Stomach (tissue), 9 donors: ENCODE results near the gene TADA2A. TPM values are rescaled to one million over a fixed set of nuclear protein-coding genes. Genes with fewer than 3 reads are reported as not detected.
A peak's percentile ranks its signal among the peaks of the same experiment; 100 is the strongest.

Experiments
- DNase-seq, 2 donors: peaks; one replicate each; pipeline versions ENCODE4 v3.0.0 to v3.0.0-alpha.2; 2013 to 2019
- H3K27ac ChIP-seq, 5 donors: fragments of 200-600 bp in 4 of 5; sonication (generic) in 4 of 5; one replicate each; pipeline ENCODE4 v1.5.1; 2013 to 2019; ENCODE audit warnings: mild to moderate bottlenecking in 1 of 5, moderate library complexity in 1 of 5
- H3K27me3 ChIP-seq, 3 donors: fragments of 200-600 bp; sonication (generic); one replicate each; pipeline ENCODE4 v1.5.1; 2017 to 2019; ENCODE audit warnings: mixed run types in 1 of 3
- H3K36me3 ChIP-seq, 4 donors: fragments of 200-600 bp; sonication (generic); 1 replicate in 3 of 4; 2 replicates in 1 of 4; pipeline ENCODE4 v1.5.1; 2016 to 2019
- H3K4me1 ChIP-seq, 4 donors: fragments of 200-600 bp; sonication (generic); one replicate each; pipeline ENCODE4 v1.5.1; 2016 to 2019
- H3K4me3 ChIP-seq, 4 donors: fragments of 200-600 bp; sonication (generic) in 3 of 4; one replicate each; pipeline ENCODE4 v1.5.1; 2016 to 2019; ENCODE audit warnings: mild to moderate bottlenecking in 1 of 4
- H3K9me3 ChIP-seq, 4 donors: fragments of 200-600 bp; sonication (generic); one replicate each; pipeline ENCODE4 v1.5.1; 2016 to 2019
- EP300 ChIP-seq: sonication (generic); formaldehyde crosslinking; IDR thresholded peaks from one replicate; pipeline ENCODE4 v1.6.1; 2017; ENCODE audit warnings: antibody characterized with exemption
- POLR2A ChIP-seq, 4 donors: fragments of 450-650 bp; IDR thresholded peaks; one replicate each; pipeline ENCODE4 v1.6.1; 2016; ENCODE audit warnings: antibody characterized with exemption in 4 of 4, control low read depth in 2 of 4, mild to moderate bottlenecking in 1 of 4, moderate library complexity in 1 of 4
- POLR2AphosphoS5 ChIP-seq, 3 donors: sonication (generic); formaldehyde crosslinking; IDR thresholded peaks; one replicate each; pipeline ENCODE4 v1.6.1; 2016; ENCODE audit warnings: antibody characterized with exemption in 3 of 3
- WGBS, 5 donors: extraction: QIAGEN DNeasy Blood & Tissue Kit in 3 of 5; methylation state at CpG; one replicate each; pipeline versions ENCODE4 v1.1.5 to v1.1.7; 2013 to 2018; 5-methylcytosine and 5-hydroxymethylcytosine counted together
- intact Hi-C: fragments of 100-400 bp; cut with DNase I; formaldehyde crosslinking; loops from one replicate; pipeline ENCODE4 v1.15.1; 2023; ENCODE audit warnings: low total_unique reads
- polyA plus RNA-seq, 3 donors: library from polyadenylated mRNA; stranded (reverse); fragments of 200-250 nt; gene quantifications; one replicate each; pipeline ENCODE4 v1.2.3, GENCODE V29; 2013
- total RNA-seq, 5 donors: library from RNA; depleted of rRNA; stranded (reverse); fragments of >200 nt; gene quantifications; one replicate each; pipeline versions ENCODE4 v1.1.0 to v1.2.3, GENCODE V29; 2014 to 2016
- TF ChIP-seq, protein P1 (sequence below), 7 experiments: fragments of 450-650 bp in 4 of 7; fragments of 200-600 bp in 3 of 7; sonication (generic) in 3 of 7; IDR thresholded peaks; one replicate each; pipeline ENCODE4 v1.5.1; 2016 to 2019; ENCODE audit warnings: antibody characterized with exemption in 7 of 7, control low read depth in 2 of 7, mild to moderate bottlenecking in 1 of 7
- donor health status: healthy with polysubstance abuse.
- donor health status: Bipolar disorder and iron deficiency.
- donor health status: healthy.

TADA2A gene
- total and polyA plus RNA-seq, 8 donors, result 6.5 to 54.3 (median 9.3) TPM

DNA sequence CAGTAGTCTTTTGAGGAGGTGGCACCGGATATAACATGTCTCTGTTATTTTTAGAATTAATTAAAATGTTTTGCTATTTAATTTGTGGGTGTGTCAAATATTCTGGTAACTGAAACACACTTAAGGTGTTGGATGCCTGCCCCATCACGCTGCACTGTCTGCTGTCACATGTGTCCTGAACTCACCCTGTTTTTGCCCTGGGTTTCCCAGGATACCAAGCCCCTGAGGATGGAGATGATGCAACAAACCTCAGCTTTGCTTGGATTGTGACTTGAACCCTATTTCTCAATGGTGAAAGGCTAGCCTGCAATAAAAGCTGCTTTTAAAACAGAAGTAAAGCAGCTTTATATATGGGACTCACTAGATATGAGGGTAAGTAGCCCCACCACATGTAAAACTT is 71.5 kb downstream of the TADA2A start:
- DNase-seq, result no peak

DNA sequence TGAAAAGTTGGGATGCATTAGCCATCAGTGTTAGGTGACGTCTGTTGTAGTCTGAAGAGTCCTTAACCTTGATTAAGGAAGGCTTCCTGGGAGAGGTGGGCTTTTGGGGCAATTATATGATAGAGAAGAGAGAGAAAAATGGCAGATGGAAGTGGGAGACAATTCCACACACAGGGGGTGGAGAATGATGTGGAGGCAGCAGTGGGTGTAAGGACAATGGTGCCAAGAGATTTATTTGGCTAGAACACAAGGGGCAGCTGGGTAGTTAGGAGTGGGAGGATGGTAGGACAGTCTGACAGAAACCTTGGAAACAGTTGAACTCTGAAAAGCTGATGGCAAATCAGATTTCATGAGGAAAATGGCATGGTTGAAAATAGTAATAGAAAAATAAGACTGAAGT is 72.3 kb downstream of the TADA2A start:
- DNase-seq, result no peak
- TF ChIP-seq POLR2A (IDR thresholded peaks at IDR 0.05) (no peak), EP300 (no peak)
- Histone ChIP-seq H3K27ac (no peak overlapping the region), H3K27me3 (no peaks in the 10 kb centered on the region), H3K4me3 (no peak overlapping the region), H3K9me3 (no peaks in the 10 kb centered on the region), H3K36me3 (peaks cover 43 to 65% (median 65%) of the 10 kb centered on the region in 4 donors), H3K4me1 (peaks cover 0 to 12% (median 4%) of the 10 kb centered on the region in 4 donors)
- WGBS, 5 donors, result 90 to 97% (median 94%) methylated on average over 1 of the region's 1 CpG
- intact Hi-C loops, result no loop called here

More for the DNA sequence above, 71.5 kb downstream of the TADA2A start:
- H3K27me3 ChIP-seq, result no peaks in the 10 kb centered on the region
- no peaks in the 10 kb centered on the region for H3K9me3 ChIP-seq
- WGBS, 5 donors, result 62 to 78% (median 73%) methylated on average over 2 of the region's 2 CpGs
- H3K36me3 ChIP-seq, result peaks cover 51 to 74% (median 74%) of the 10 kb centered on the region in 4 donors
- no peak for TF ChIP-seq POLR2A (IDR thresholded peaks at IDR 0.05)
- TF ChIP-seq, protein P1, sequence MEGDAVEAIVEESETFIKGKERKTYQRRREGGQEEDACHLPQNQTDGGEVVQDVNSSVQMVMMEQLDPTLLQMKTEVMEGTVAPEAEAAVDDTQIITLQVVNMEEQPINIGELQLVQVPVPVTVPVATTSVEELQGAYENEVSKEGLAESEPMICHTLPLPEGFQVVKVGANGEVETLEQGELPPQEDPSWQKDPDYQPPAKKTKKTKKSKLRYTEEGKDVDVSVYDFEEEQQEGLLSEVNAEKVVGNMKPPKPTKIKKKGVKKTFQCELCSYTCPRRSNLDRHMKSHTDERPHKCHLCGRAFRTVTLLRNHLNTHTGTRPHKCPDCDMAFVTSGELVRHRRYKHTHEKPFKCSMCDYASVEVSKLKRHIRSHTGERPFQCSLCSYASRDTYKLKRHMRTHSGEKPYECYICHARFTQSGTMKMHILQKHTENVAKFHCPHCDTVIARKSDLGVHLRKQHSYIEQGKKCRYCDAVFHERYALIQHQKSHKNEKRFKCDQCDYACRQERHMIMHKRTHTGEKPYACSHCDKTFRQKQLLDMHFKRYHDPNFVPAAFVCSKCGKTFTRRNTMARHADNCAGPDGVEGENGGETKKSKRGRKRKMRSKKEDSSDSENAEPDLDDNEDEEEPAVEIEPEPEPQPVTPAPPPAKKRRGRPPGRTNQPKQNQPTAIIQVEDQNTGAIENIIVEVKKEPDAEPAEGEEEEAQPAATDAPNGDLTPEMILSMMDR (IDR thresholded peaks at IDR 0.05), result no peak
- no peak for TF ChIP-seq EP300
- TF ChIP-seq POLR2AphosphoS5 (IDR thresholded peaks at IDR 0.05), result no peak
- H3K27ac ChIP-seq, result no peak overlapping the region
- intact Hi-C loops, result no loop called here
- peaks cover 0 to 4% (median 2%) of the 10 kb centered on the region in 4 donors for H3K4me1 ChIP-seq
- no peak overlapping the region for H3K4me3 ChIP-seq

DNA sequence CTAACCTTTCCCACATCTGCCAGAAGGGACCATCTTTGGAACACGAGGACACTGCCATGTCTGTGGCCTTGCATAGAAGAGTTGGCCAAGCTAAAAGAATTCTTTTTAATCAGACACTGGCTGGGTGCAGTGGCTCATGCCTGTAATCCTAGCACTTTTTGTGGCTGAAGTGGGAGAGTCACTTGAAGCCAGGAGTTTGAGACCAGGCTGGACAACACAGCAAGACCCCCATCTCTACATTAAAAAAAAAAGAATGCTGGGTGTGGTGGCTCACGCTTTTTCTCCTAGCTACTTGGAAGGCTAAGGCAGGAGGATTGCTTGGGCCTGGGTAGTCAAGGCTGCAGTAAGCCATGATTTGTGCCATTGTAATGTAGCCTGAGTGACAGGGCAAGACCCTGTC is 73.7 kb downstream of the TADA2A start:
- H3K9me3 ChIP-seq, result no peaks in the 10 kb centered on the region
- H3K27ac ChIP-seq, result no peak overlapping the region
- H3K4me1 ChIP-seq, result peaks cover 0 to 12% (median 4%) of the 10 kb centered on the region in 4 donors
- H3K27me3 ChIP-seq, result no peaks in the 10 kb centered on the region
- peaks cover 31 to 51% (median 51%) of the 10 kb centered on the region in 4 donors for H3K36me3 ChIP-seq
- intact Hi-C loops, result no loop called here
- TF ChIP-seq POLR2A (IDR thresholded peaks at IDR 0.05) (no peak), POLR2AphosphoS5 (IDR thresholded peaks at IDR 0.05) (no peak)
- TF ChIP-seq, protein P1 (IDR thresholded peaks at IDR 0.05), result no peak
- no peak overlapping the region for H3K4me3 ChIP-seq
- whole genome bisulfite sequencing, 5 donors, result 94 to 100% (median 96%) methylated on average over 2 of the region's 2 CpGs
- DNase-seq, result no peak

DNA sequence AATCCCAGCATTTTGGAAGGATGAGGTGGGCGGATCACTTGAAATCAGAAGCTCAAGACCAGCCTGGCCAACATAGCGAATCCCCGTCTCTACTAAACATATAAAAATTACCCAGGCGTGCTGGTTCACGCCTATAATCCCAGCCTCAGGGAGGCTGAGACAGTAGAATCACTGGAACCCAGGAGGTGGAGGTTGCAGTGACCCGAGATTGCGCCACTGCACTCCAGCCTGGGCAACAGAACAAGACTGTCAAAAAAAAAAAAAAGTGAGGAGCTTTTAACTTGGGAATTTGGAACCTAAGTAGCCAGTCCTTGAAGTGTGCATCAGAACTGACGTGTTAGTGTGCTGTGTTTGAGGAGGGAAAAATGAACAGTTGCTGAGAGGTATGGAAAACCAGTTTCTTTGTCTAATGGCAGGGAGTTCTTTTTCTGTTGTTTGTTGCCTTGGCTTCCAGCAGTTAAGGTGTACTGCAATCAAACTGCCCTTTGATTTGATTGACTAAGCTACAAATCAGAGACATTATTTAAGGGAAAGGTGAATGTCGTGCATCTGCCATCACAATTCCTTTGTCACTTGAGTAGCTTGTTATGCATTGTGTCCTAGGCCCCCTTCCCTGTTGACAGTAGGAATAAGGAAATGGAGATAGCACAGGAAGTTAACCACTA is 74.4 kb downstream of the TADA2A start:
- Histone ChIP-seq H3K9me3 (no peaks in the 10 kb centered on the region), H3K27me3 (no peaks in the 10 kb centered on the region), H3K4me3 (no peak overlapping the region), H3K4me1 (peaks cover 0 to 12% (median 4%) of the 10 kb centered on the region in 4 donors), H3K27ac (no peak overlapping the region), H3K36me3 (peaks cover 24 to 44% (median 44%) of the 10 kb centered on the region in 4 donors)
- intact Hi-C loops, result no loop called here
- 87 to 96% (median 93%) methylated on average over 9 of the region's 9 CpGs for WGBS, 5 donors
- DNase-seq, result no peak
- TF ChIP-seq EP300 (no peak), POLR2A (IDR thresholded peaks at IDR 0.05) (no peak), POLR2AphosphoS5 (IDR thresholded peaks at IDR 0.05) (no peak)

DNA sequence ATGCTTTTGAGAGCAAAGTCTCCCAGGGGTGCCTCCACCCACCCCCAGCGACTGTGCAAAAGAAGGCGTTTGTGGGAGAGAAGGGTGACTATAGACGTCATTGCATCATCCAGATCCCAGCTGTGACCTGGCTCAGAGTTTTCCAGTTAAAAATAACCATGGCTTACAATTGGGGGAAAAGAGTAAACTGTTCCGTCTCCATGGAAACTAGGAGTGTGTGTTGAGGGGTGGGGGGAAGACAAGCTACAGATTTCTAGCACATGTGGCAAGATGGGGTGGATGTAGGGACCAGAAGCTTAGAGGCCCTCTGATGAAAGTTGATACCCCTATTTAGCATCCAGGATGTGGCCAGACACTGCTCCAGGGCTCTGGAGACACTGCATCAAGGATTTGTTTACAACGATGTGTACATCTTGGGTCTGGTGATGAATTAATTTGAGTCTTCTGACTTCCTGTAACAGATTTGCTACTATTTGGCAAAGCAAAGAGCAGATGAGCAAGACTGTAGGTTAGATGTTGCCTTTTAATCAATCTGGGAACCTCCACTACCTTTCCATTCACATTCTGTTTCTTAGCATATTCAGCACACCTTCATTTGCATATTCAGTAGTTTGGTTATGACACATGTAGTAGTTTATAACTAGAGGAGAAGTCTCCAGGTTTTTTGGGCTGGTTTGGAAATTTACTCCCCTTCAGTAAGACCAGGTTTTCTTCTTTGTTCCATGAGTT is 76.8 kb downstream of the TADA2A start:
- Histone ChIP-seq H3K27me3 (no peaks in the 10 kb centered on the region), H3K4me1 (peaks cover 6 to 22% (median 12%) of the 10 kb centered on the region in 4 donors), H3K27ac (peak overlapping the region in 4 of 5 donors; percentile 6 to 56 (median 18)), H3K9me3 (no peaks in the 10 kb centered on the region), H3K4me3 (no peak overlapping the region), H3K36me3 (peaks cover 1 to 21% (median 21%) of the 10 kb centered on the region in 4 donors)
- intact Hi-C loops, result no loop called here
- peak in 1 of 2 donors; percentile 82 for DNase-seq
- TF ChIP-seq EP300, result no peak
- TF ChIP-seq POLR2A (IDR thresholded peaks at IDR 0.05), result no peak
- TF ChIP-seq, protein P1 (IDR thresholded peaks at IDR 0.05), result no peak
- no peak for TF ChIP-seq POLR2AphosphoS5 (IDR thresholded peaks at IDR 0.05)
- WGBS, 5 donors, result 42 to 57% (median 54%) methylated on average over 5 of the region's 5 CpGs
